Mammary epithelial cell (primary cell): ENCODE results near the gene C1orf21.

Experiments
- CTCF ChIP-seq, 2 donors: IDR thresholded peaks in 1 of 2; conservative IDR thresholded peaks in 1 of 2; 2 replicates each; pipeline ENCODE4 v1.5.1; 2011 to 2012; ENCODE audit warnings: inconsistent platforms in 2 of 2, low read length in 2 of 2, mild to moderate bottlenecking in 2 of 2, control low read depth in 1 of 2, low read depth in 1 of 2; ENCODE audit not compliant: insufficient read depth in 1 of 2; ENCODE audit errors: extremely low read depth in 1 of 2
- EZH2 ChIP-seq: IDR thresholded peaks from 2 replicates; pipeline ENCODE4 v1.6.1; 2012; ENCODE audit warnings: low read length, inconsistent platforms, borderline replicate concordance

GRCh38 chr1:184467295-184467694 lies 80.5 kb downstream of the C1orf21 start:
- no peak for TF ChIP-seq CTCF (conservative IDR thresholded peaks at IDR 0.05 in 1 of 2, IDR thresholded peaks at IDR 0.05 in 1 of 2; ENCODE audit: extremely low read depth in 1 of 2, insufficient read depth in 1 of 2, low read depth in 1 of 2, low read length in 2 of 2)
- TF ChIP-seq EZH2, result no peak
